Erythroblast (primary cell): ENCODE measurements around the gene CISD1.

Source experiments
- GATA1 ChIP-seq: IDR thresholded peaks from 2 replicates; pipeline ENCODE4 v1.6.1; 2011; ENCODE audit warnings: low read depth, mild to moderate bottlenecking, control low read depth, low read length, moderate library complexity
- POLR2A ChIP-seq: IDR thresholded peaks from 2 replicates; pipeline ENCODE4 v1.6.1; 2011; ENCODE audit warnings: mild to moderate bottlenecking, low read length

GRCh38 chr10:58278962-58279307 is 10.0 kb downstream of the CISD1 start:
- TF ChIP-seq POLR2A = no peak
- TF ChIP-seq GATA1 = no peak
